H1 (cell line): Measurements from ENCODE around the gene PI4KB. TPM values are rescaled to one million over a fixed set of nuclear protein-coding genes. Genes with fewer than 3 reads are reported as not detected.

Experiments used
- CTCF ChIA-PET: fragments of 300-600 bp; sonication (Branson Sonifier 250); formaldehyde crosslinking; loops from one replicate; lab custom pipeline; 2021; ENCODE audit not compliant: partially characterized antibody; lab: Charles Lee
- POLR2A ChIA-PET: fragments of 300-600 bp; sonication (Branson Sonifier 250); formaldehyde crosslinking; loops from one replicate; lab custom pipeline; 2021; ENCODE audit warnings: inconsistent platforms; ENCODE audit not compliant: partially characterized antibody; lab: Charles Lee
- DNase-seq, 2 experiments: peaks; one replicate each; pipeline versions ENCODE4 v3.0.0 to v3.0.0-alpha.2; 2010 to 2022; ENCODE audit warnings: low spot score in 2 of 2, low read depth in 1 of 2, mixed read lengths in 1 of 2
- FAIRE-seq: peaks from 2 replicates; lab custom pipeline; 2011; peaks lifted over from hg19 to GRCh38; lab: Jason Lieb, UNC
- H2AFZ ChIP-seq: 2 replicates; pipeline ENCODE4 v1.8.1; 2012; ENCODE audit warnings: low read length, inconsistent platforms
- H2AK5ac ChIP-seq: 2 replicates; pipeline ENCODE4 v1.6.1; 2013; ENCODE audit warnings: low read depth, low read length
- H2BK120ac ChIP-seq: replicated peaks from 2 replicates; pipeline ENCODE3; 2013; ENCODE audit warnings: low read depth, low read length, inconsistent platforms
- H2BK12ac ChIP-seq: 2 replicates; pipeline ENCODE4 v1.6.1; 2013; ENCODE audit warnings: low read depth, low read length
- H2BK15ac ChIP-seq: 2 replicates; pipeline ENCODE4 v1.6.1; 2013; ENCODE audit warnings: low read length
- H2BK20ac ChIP-seq: 2 replicates; pipeline ENCODE4 v1.6.1; 2013; ENCODE audit warnings: low read length
- H2BK5ac ChIP-seq: 2 replicates; pipeline ENCODE4 v1.6.1; 2013; ENCODE audit warnings: low read depth, low read length
- H3K14ac ChIP-seq: 2 replicates; pipeline ENCODE4 v1.6.1; 2013; ENCODE audit warnings: inconsistent platforms; ENCODE audit not compliant: insufficient read length
- H3K18ac ChIP-seq: 2 replicates; pipeline ENCODE4 v1.6.1; 2013; ENCODE audit warnings: low read length; ENCODE audit errors: extremely low read depth
- H3K23ac ChIP-seq: 2 replicates; pipeline ENCODE4 v1.6.1; 2013; ENCODE audit warnings: inconsistent platforms; ENCODE audit not compliant: insufficient read length
- H3K23me2 ChIP-seq: 2 replicates; pipeline ENCODE4 v1.6.1; 2013; ENCODE audit warnings: low read depth, low read length
- H3K27ac ChIP-seq: 2 replicates; pipeline ENCODE4 v1.6.1; 2011; ENCODE audit warnings: low read depth, low read length, inconsistent platforms
- H3K27me3 ChIP-seq, 4 experiments: replicated peaks in 1 of 4; 1 replicate in 1 of 4; 2 replicates in 3 of 4; pipeline versions ENCODE4 v1.6.1 to v1.8.1; 2011 to 2013; ENCODE audit warnings: low read length in 3 of 4, mild to moderate bottlenecking in 3 of 4, inconsistent platforms in 2 of 4, mixed read lengths in 2 of 4, moderate library complexity in 1 of 4; ENCODE audit not compliant: control insufficient read depth in 3 of 4, insufficient read depth in 3 of 4; ENCODE audit errors: extremely low read depth in 1 of 4
- H3K36me3 ChIP-seq, 4 experiments: 2 replicates each; pipeline versions ENCODE4 v1.6.1 to v1.8.1; 2011 to 2013; ENCODE audit warnings: mild to moderate bottlenecking in 4 of 4, low read length in 3 of 4, moderate library complexity in 2 of 4, control low read depth in 1 of 4, inconsistent platforms in 1 of 4; ENCODE audit not compliant: insufficient read depth in 4 of 4, control insufficient read depth in 2 of 4
- H3K4ac ChIP-seq: replicated peaks from 2 replicates; pipeline ENCODE3; 2013; ENCODE audit warnings: low read length, low read depth, mixed read lengths, inconsistent platforms; ENCODE audit not compliant: insufficient read length
- H3K4me1 ChIP-seq, 4 experiments: replicated peaks in 1 of 4; 1 replicate in 1 of 4; 2 replicates in 3 of 4; pipeline versions ENCODE4 v1.6.1 to v1.8.1; 2011 to 2013; ENCODE audit warnings: low read length in 3 of 4, inconsistent platforms in 2 of 4, mixed read lengths in 1 of 4; ENCODE audit not compliant: insufficient read depth in 4 of 4, control insufficient read depth in 3 of 4
- H3K4me2 ChIP-seq, 2 experiments: 2 replicates each; pipeline versions ENCODE4 v1.6.1 to v1.8.1; 2011 to 2013; ENCODE audit warnings: low read depth in 2 of 2, low read length in 2 of 2, control low read depth in 1 of 2, inconsistent platforms in 1 of 2, mild to moderate bottlenecking in 1 of 2; ENCODE audit not compliant: insufficient read depth in 1 of 2
- H3K4me3 ChIP-seq, 4 experiments: fragments of 200-600, 300-600 bp in 1 of 4; sonication (generic), shearing (Covaris generic), sonication (Bioruptor Twin) in 1 of 4; 2 replicates each; pipeline versions ENCODE4 v1.5.1 to v1.8.1; 2011 to 2016; ENCODE audit warnings: low read length in 4 of 4, low read depth in 3 of 4, control low read depth in 2 of 4, inconsistent platforms in 2 of 4, mild to moderate bottlenecking in 2 of 4, mixed read lengths in 1 of 4, moderate library complexity in 1 of 4; ENCODE audit not compliant: insufficient read depth in 2 of 4; ENCODE audit errors: extremely low read depth in 1 of 4
- H3K56ac ChIP-seq: replicated peaks from 2 replicates; pipeline ENCODE3; 2013; ENCODE audit warnings: low read depth, mild to moderate bottlenecking, mixed read lengths, low read length, inconsistent platforms; ENCODE audit not compliant: insufficient read length
- H3K79me1 ChIP-seq: 2 replicates; pipeline ENCODE4 v1.6.1; 2013; ENCODE audit warnings: low read depth, low read length, control low read depth
- H3K79me2 ChIP-seq, 2 experiments: 2 replicates each; pipeline versions ENCODE4 v1.6.1 to v1.8.1; 2012 to 2013; ENCODE audit warnings: low read length in 2 of 2, mild to moderate bottlenecking in 2 of 2, inconsistent platforms in 1 of 2; ENCODE audit not compliant: insufficient read depth in 2 of 2, control insufficient read depth in 1 of 2
- H3K9ac ChIP-seq, 4 experiments: replicated peaks in 1 of 4; 1 replicate in 1 of 4; 2 replicates in 3 of 4; pipeline versions ENCODE4 v1.6.1 to v1.8.1; 2011 to 2013; ENCODE audit warnings: low read depth in 3 of 4, low read length in 3 of 4, control low read depth in 2 of 4, mild to moderate bottlenecking in 2 of 4, moderate library complexity in 2 of 4, inconsistent platforms in 1 of 4; ENCODE audit errors: extremely low read depth in 1 of 4
- H3K9me3 ChIP-seq, 2 experiments: 2 replicates each; pipeline versions ENCODE4 v1.6.1 to v1.8.1; 2012 to 2013; ENCODE audit warnings: mild to moderate bottlenecking in 2 of 2, moderate library complexity in 2 of 2, control low read depth in 1 of 2, inconsistent platforms in 1 of 2, low read depth in 1 of 2, low read length in 1 of 2, mixed read lengths in 1 of 2; ENCODE audit not compliant: insufficient read depth in 2 of 2
- H4K20me1 ChIP-seq, 2 experiments: replicated peaks in 1 of 2; 2 replicates each; pipeline versions ENCODE3 to v1.8.1; 2011 to 2013; ENCODE audit warnings: inconsistent platforms in 2 of 2, low read length in 2 of 2, mild to moderate bottlenecking in 1 of 2; ENCODE audit not compliant: insufficient read depth in 2 of 2, control insufficient read depth in 1 of 2
- H4K5ac ChIP-seq: 2 replicates; pipeline ENCODE4 v1.6.1; 2013; ENCODE audit warnings: low read length, low read depth, mixed read lengths, inconsistent platforms; ENCODE audit not compliant: insufficient read length
- H4K8ac ChIP-seq: 2 replicates; pipeline ENCODE4 v1.8.0; 2013; ENCODE audit warnings: mild to moderate bottlenecking, moderate library complexity, low read length, inconsistent platforms; ENCODE audit not compliant: insufficient read depth; ENCODE audit errors: extremely low read depth
- H4K91ac ChIP-seq: replicated peaks from 2 replicates; pipeline ENCODE3; 2013; ENCODE audit warnings: low read length, mixed read lengths, inconsistent platforms; ENCODE audit not compliant: insufficient read length
- CBX5 ChIP-seq: fragments of 300-800, 300-1000 bp; sonication (generic); IDR thresholded peaks from 2 replicates; pipeline ENCODE4 v1.7.1; 2016; ENCODE audit warnings: antibody characterized with exemption, low read length, low read depth
- FOSL1 ChIP-seq: IDR thresholded peaks from 2 replicates; pipeline ENCODE4 v1.6.1; 2011; ENCODE audit warnings: mild to moderate bottlenecking, low read depth, low read length, moderate library complexity; ENCODE audit not compliant: insufficient read depth
- KDM1A ChIP-seq: fragments of 200-600, 300-600 bp; sonication (generic); IDR thresholded peaks from 2 replicates; pipeline ENCODE4 v1.7.1; 2016; ENCODE audit warnings: mild to moderate bottlenecking, low read length, borderline replicate concordance
- NRF1 ChIP-seq: IDR thresholded peaks from 2 replicates; pipeline ENCODE4 v1.6.1; 2011; ENCODE audit warnings: mild to moderate bottlenecking, low read depth, low read length, improper control_type of control experiment
- SAP30 ChIP-seq: fragments of 300-600 bp; sonication (generic); IDR thresholded peaks from 2 replicates; pipeline ENCODE4 v1.7.1; 2012; ENCODE audit warnings: low read length, moderate library complexity, mild to moderate bottlenecking, inconsistent platforms; ENCODE audit not compliant: insufficient read depth, insufficient replicate concordance
- USF2 ChIP-seq: IDR thresholded peaks from 2 replicates; pipeline ENCODE4 v1.6.1; 2011; ENCODE audit warnings: low read length, improper control_type of control experiment
- WGBS, 2 experiments: shearing (Covaris generic) in 1 of 2; methylation state at CpG; one replicate each; pipeline versions ENCODE4 v1.1.6 to v1.1.7; 2013 to 2015; ENCODE audit warnings: low lambda C conversion rate in 2 of 2, mixed read lengths in 2 of 2, inconsistent platforms in 1 of 2, low coverage in 1 of 2, missing lambda C conversion rate in 1 of 2; ENCODE audit not compliant: insufficient replicate concordance in 2 of 2, insufficient coverage in 1 of 2, insufficient read length in 1 of 2; ENCODE audit errors: extremely low coverage in 1 of 2, missing lambda C conversion rate in 1 of 2; 5-methylcytosine and 5-hydroxymethylcytosine counted together
- polyA plus RNA-seq, 7 experiments: library from polyadenylated mRNA; depleted of rRNA in 3 of 7; stranded (reverse) in 5 of 7; unstranded in 2 of 7; fragments of >200 nt in 5 of 7; fragments of 200-250 nt in 2 of 7; gene quantifications; 1 replicate in 5 of 7; 2 replicates in 1 of 7; 4 replicates in 1 of 7; pipeline versions ENCODE4 v1.2.1 to v1.2.3, GENCODE V29; 2011 to 2013; ENCODE audit warnings: missing spikeins in 2 of 7, mixed read lengths in 2 of 7
- total RNA-seq: library from RNA; stranded (reverse); fragmentation: NEBNext Ultra II Directional; extraction: Animal tissue kit (Norgen Biotek cat#: 25700); gene quantifications from 2 replicates; pipeline ENCODE4 v1.2.1, GENCODE V29; 2021

Gene PI4KB
- total and polyA plus RNA-seq, 2 of the 8 experiments (the other 6 are each of a cell fraction or from before 2014, with no cell fraction given), result 30.1 to 37.1 TPM

- TF ChIP-seq FOSL1 (no peak), KDM1A (no peak), SAP30 (no peak), NRF1 (no peak), USF2 (no peak), CBX5 (no peak)
- no peak overlapping the region for H3K27ac ChIP-seq
- no peak overlapping the region for H3K14ac ChIP-seq
- H3K4me2 ChIP-seq, result no peak overlapping the region
- no peaks in the 10 kb centered on the region for H3K9me3 ChIP-seq
- CTCF ChIA-PET, result interaction anchor here (0.6 kb wide), 1 partner anchor 19 kb away, joined by 3 read pairs; no protein-coding TSS in a partner anchor
- H3K79me2 ChIP-seq, result peaks cover 0 to 18% of the 10 kb centered on the region in 2 experiments; a peak in 2 of 4 replicates
- H3K36me3 ChIP-seq, result peaks cover 26 to 86% (median 44%) of the 10 kb centered on the region in 4 experiments
- no peak overlapping the region for H3K18ac ChIP-seq
- H2BK20ac ChIP-seq, result no peak overlapping the region
- no peak overlapping the region for H2BK5ac ChIP-seq
- H3K27me3 ChIP-seq, result no peaks in the 10 kb centered on the region
- H3K4ac ChIP-seq, result no peak overlapping the region
- H4K20me1 ChIP-seq, result peaks cover 7 to 27% of the 10 kb centered on the region in 2 experiments
- no peak overlapping the region for H3K23ac ChIP-seq
- H3K4me3 ChIP-seq, result no peak overlapping the region
- no peak overlapping the region for H4K5ac ChIP-seq
- H4K91ac ChIP-seq, result no peak overlapping the region
- H2BK15ac ChIP-seq, result no peak overlapping the region
- peaks cover 2 to 10% (median 6%) of the 10 kb centered on the region in 4 experiments for H3K4me1 ChIP-seq
- no peaks in the 10 kb centered on the region for H3K23me2 ChIP-seq
- no peak overlapping the region for H3K56ac ChIP-seq
- peaks cover 14% of the 10 kb centered on the region; the same call in 1 of the 2 replicates for H3K79me1 ChIP-seq
- DNase-seq (no peak), FAIRE-seq (no peak)
- H2AK5ac ChIP-seq, result no peak overlapping the region
- 97% methylated on average over 13 of the region's 18 CpGs; no CpG with 5 or more reads in 1 of the 2 experiments for WGBS, 2 experiments
- 0 out of 7 replicates have a peak overlapping the region, but pooled peaks of 1 of the 4 experiments have one; percentile 15 for H3K9ac ChIP-seq
- no peak overlapping the region for H2AFZ ChIP-seq
- no peak overlapping the region for H2BK120ac ChIP-seq
- POLR2A ChIA-PET, result interaction anchor here (0.6 to 1.7 kb wide), 8 partner anchors 8 to 127 kb away, joined by 3 to 14 read pairs (median 3); partner anchors contain the start of gene ZNF687
- H4K8ac ChIP-seq, result no peak overlapping the region
- no peak overlapping the region for H2BK12ac ChIP-seq
These were observed 37.9 kb downstream of the PI4KB start for GRCh38 chr1:151289080-151289935.
